Breast epithelium (tissue), 3 donors: ENCODE data around the gene ASTN2.

Source experiments
- POLR2A ChIP-seq: fragments of 450-650 bp; IDR thresholded peaks from one replicate; pipeline ENCODE4 v1.6.1; 2016; ENCODE audit warnings: antibody characterized with exemption, mild to moderate bottlenecking, moderate library complexity
- POLR2AphosphoS5 ChIP-seq, 3 donors: sonication (generic); formaldehyde crosslinking; IDR thresholded peaks; one replicate each; pipeline ENCODE4 v1.6.1; 2017; ENCODE audit warnings: antibody characterized with exemption in 3 of 3
- TF ChIP-seq, protein P1 (sequence below), 3 donors: fragments of 450-650 bp; IDR thresholded peaks; one replicate each; pipeline ENCODE4 v1.5.1; 2016 to 2017; ENCODE audit warnings: antibody characterized with exemption in 3 of 3, mild to moderate bottlenecking in 3 of 3, moderate library complexity in 3 of 3

- TF ChIP-seq, protein P1, sequence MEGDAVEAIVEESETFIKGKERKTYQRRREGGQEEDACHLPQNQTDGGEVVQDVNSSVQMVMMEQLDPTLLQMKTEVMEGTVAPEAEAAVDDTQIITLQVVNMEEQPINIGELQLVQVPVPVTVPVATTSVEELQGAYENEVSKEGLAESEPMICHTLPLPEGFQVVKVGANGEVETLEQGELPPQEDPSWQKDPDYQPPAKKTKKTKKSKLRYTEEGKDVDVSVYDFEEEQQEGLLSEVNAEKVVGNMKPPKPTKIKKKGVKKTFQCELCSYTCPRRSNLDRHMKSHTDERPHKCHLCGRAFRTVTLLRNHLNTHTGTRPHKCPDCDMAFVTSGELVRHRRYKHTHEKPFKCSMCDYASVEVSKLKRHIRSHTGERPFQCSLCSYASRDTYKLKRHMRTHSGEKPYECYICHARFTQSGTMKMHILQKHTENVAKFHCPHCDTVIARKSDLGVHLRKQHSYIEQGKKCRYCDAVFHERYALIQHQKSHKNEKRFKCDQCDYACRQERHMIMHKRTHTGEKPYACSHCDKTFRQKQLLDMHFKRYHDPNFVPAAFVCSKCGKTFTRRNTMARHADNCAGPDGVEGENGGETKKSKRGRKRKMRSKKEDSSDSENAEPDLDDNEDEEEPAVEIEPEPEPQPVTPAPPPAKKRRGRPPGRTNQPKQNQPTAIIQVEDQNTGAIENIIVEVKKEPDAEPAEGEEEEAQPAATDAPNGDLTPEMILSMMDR (IDR thresholded peaks at IDR 0.05): no peak
- TF ChIP-seq POLR2A (no peak), POLR2AphosphoS5 (IDR thresholded peaks at IDR 0.05) (no peak)
These were observed 875.3 kb downstream of the ASTN2 start for GRCh38 chr9:116539549-116539948.
